ENCODE data around the gene ECEL1.
"Not testable (repeated sequence)": the region's sequence is repeated elsewhere in the genome, so short reads cannot be mapped to it uniquely, and the experiment has no call there.

The ECEL1 gene

GRCh38 chr2:232487385-232488096, at the start of gene ECEL1:
ECEL1 (minus strand) TSS chr2:232487834; CDS start chr2:232486653, 1,181 bp downstream.
- DNase-seq, result no peak

GRCh38 chr2:232537079-232537478, 49.4 kb upstream of the ECEL1 start:
- DNase-seq, result no peak

- no peak for DNase-seq
These were observed 48.3 kb upstream of the ECEL1 start for GRCh38 chr2:232535761-232536530.

- no peak for DNase-seq
These were observed 47.5 kb upstream of the ECEL1 start for GRCh38 chr2:232534940-232535651.

- no peak for DNase-seq
These were observed 46.5 kb upstream of the ECEL1 start for GRCh38 chr2:232533944-232534710.

- DNase-seq, result not testable (repeated sequence)
These were observed 45.2 kb upstream of the ECEL1 start for GRCh38 chr2:232532821-232533220.

- DNase-seq, result no peak
These were observed 44.8 kb upstream of the ECEL1 start for GRCh38 chr2:232532419-232532818.

- DNase-seq, result no peak
These were observed 43.1 kb upstream of the ECEL1 start for GRCh38 chr2:232530626-232531260.

GRCh38 chr2:232529806-232530547, 42.3 kb upstream of the ECEL1 start:
- DNase-seq, result no peak

GRCh38 chr2:232528746-232529460, 41.3 kb upstream of the ECEL1 start:
- DNase-seq, result no peak

- DNase-seq, result no peak
These were observed 40.4 kb upstream of the ECEL1 start for GRCh38 chr2:232527905-232528470.

- no peak for DNase-seq
These were observed 38.8 kb upstream of the ECEL1 start for GRCh38 chr2:232526372-232526941.

- no peak for DNase-seq
These were observed 38.2 kb upstream of the ECEL1 start, which contains the start of gene CHRND for GRCh38 chr2:232525791-232526371. CHRND (plus strand) TSS chr2:232526160; CDS start chr2:232526216, 56 bp downstream.

GRCh38 chr2:232525199-232525598, 37.6 kb upstream of the ECEL1 start:
- DNase-seq, result no peak

- DNase-seq, result no peak
These were observed 37.1 kb upstream of the ECEL1 start for GRCh38 chr2:232524771-232525170.

GRCh38 chr2:232523682-232524597, 36.3 kb upstream of the ECEL1 start:
- DNase-seq, result no peak

GRCh38 chr2:232523402-232523681, 35.7 kb upstream of the ECEL1 start:
- no peak for DNase-seq

GRCh38 chr2:232522623-232523401, 35.2 kb upstream of the ECEL1 start:
- no peak for DNase-seq
